ENCODE data around the gene HCN3.

HCN3 gene

DNA sequence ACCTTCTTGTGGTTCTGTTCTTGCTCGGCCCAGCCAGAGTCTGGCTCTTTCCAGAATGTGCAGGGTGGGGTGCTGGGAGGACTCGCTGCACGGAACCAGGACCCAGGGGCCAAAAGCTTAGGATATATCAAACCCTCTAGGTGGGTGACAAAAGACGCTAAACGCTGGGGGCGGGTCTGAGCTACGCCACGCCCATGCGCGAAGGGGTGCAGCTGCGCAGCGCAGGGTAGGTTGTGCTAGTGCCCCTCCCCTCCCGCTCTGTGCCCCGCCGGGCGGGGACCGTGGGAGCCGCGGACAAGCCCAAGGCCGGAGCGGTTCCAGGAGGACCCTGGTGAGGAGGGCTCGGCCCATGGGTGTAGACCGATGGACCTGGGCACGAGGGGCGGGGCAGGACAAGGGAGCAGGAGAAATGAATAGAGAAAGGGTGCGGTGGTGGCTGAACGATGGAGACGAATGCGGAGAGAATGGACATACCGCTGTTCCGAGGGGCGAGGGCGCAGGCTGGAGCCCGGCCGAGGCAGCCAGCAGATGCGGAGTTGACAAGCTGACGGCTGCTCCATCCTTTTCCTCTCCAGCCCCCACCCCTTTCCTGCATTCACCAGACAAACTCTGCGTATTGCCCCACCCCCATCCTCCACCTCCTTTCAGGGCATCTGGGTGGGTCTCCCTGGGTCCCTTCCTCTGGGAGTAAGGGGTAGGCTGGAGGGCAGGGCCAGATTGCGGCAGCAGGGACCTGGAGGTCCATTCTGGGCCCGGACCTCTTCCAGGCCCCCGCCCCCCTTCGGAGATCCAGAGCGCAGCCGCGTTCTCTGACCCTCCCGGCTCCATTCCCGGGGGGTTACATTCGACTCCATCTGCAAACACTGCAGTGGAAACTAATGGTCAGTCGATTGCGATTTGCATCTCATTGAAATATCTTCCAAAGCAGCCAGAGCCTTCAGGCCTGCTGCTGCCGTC is 43.7 kb downstream of the HCN3 start, which contains the start of gene RUSC1:
TSS of gene RUSC1 (plus strand) at position 234 of the 957 bp plus-strand sequence. CDS start 880 bp downstream, outside the sequence.
- Histone ChIP-seq H3K9ac (ENCODE audit: low read length) (peak within 1 kb of the TSS; percentile 86), H3K27me3 (replicated peaks; ENCODE audit: control insufficient read depth, insufficient read depth, low read length) (no peaks in the 10 kb centered on the region), H3K4me3 (ENCODE audit: low read length) (peak within 1 kb of the TSS; percentile 97), H3K36me3 (ENCODE audit: control insufficient read depth, insufficient read depth, low read length, severe bottlenecking) (peaks cover 41% of the 10 kb centered on the region), H3K4me1 (ENCODE audit: control insufficient read depth, insufficient read depth, low read length) (peaks cover 52% of the 10 kb centered on the region), H3K9me3 (ENCODE audit: control insufficient read depth, low read length) (no peaks in the 10 kb centered on the region)
- DNase-seq (ENCODE audit: low read depth) = peak; percentile 87

DNA sequence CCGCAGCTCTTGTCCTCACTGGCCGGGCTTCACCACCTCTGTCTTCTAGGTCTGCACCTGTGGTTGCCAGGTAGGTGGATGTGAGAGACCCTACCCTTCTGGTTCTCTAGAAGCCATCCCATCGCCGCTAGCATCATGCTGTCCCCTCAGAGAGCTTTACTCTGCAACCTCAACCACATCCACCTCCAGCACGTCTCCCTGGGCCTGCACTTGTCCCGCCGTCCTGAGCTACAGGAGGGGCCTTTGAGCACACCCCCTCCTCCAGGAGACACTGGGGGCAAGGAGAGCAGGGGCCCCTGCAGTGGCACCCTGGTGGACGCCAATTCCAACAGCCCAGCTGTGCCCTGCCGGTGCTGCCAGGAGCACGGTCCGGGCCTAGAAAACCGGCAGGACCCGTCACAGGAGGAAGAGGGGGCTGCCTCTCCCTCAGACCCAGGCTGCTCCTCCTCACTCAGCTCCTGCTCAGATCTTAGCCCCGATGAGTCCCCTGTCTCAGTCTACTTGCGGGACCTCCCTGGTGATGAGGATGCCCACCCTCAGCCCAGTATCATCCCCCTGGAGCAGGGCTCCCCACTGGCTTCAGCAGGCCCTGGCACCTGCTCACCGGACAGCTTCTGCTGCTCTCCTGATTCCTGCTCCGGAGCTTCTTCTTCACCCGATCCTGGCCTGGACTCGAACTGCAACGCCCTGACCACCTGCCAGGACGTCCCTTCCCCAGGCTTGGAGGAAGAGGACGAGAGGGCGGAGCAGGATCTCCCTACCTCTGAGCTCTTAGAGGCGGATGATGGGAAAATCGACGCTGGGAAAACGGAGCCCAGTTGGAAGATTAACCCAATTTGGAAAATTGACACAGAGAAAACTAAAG is 44.6 kb downstream of the HCN3 start:
- Histone ChIP-seq H3K9ac (ENCODE audit: low read length) (peak overlapping the region; percentile 86), H3K4me1 (ENCODE audit: control insufficient read depth, insufficient read depth, low read length) (peaks cover 53% of the 10 kb centered on the region), H3K9me3 (ENCODE audit: control insufficient read depth, low read length) (no peaks in the 10 kb centered on the region), H3K4me3 (ENCODE audit: low read length) (peak overlapping the region; percentile 97), H3K36me3 (ENCODE audit: control insufficient read depth, insufficient read depth, low read length, severe bottlenecking) (peaks cover 36% of the 10 kb centered on the region), H3K27me3 (replicated peaks; ENCODE audit: control insufficient read depth, insufficient read depth, low read length) (no peaks in the 10 kb centered on the region)
- no peak for DNase-seq (ENCODE audit: low read depth)

DNA sequence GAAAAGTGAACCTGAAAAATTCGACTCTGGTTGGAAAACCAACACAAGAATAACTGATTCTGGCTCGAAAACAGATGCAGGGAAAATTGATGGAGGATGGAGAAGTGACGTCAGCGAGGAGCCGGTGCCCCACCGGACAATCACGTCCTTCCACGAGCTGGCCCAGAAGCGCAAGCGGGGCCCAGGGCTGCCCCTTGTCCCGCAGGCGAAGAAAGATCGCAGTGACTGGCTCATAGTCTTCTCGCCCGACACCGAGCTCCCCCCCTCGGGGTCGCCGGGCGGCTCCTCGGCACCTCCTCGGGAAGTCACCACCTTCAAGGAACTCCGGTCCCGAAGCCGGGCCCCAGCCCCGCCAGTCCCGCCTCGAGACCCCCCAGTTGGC is 45.3 kb downstream of the HCN3 start:
- Histone ChIP-seq H3K9ac (ENCODE audit: low read length) (peak overlapping the region; percentile 86), H3K36me3 (ENCODE audit: control insufficient read depth, insufficient read depth, low read length, severe bottlenecking) (peaks cover 37% of the 10 kb centered on the region), H3K9me3 (ENCODE audit: control insufficient read depth, low read length) (no peaks in the 10 kb centered on the region), H3K4me3 (ENCODE audit: low read length) (peak overlapping the region; percentile 97), H3K4me1 (ENCODE audit: control insufficient read depth, insufficient read depth, low read length) (peaks cover 53% of the 10 kb centered on the region), H3K27me3 (replicated peaks; ENCODE audit: control insufficient read depth, insufficient read depth, low read length) (no peaks in the 10 kb centered on the region)
- peak; percentile 73 for DNase-seq (ENCODE audit: low read depth)

DNA sequence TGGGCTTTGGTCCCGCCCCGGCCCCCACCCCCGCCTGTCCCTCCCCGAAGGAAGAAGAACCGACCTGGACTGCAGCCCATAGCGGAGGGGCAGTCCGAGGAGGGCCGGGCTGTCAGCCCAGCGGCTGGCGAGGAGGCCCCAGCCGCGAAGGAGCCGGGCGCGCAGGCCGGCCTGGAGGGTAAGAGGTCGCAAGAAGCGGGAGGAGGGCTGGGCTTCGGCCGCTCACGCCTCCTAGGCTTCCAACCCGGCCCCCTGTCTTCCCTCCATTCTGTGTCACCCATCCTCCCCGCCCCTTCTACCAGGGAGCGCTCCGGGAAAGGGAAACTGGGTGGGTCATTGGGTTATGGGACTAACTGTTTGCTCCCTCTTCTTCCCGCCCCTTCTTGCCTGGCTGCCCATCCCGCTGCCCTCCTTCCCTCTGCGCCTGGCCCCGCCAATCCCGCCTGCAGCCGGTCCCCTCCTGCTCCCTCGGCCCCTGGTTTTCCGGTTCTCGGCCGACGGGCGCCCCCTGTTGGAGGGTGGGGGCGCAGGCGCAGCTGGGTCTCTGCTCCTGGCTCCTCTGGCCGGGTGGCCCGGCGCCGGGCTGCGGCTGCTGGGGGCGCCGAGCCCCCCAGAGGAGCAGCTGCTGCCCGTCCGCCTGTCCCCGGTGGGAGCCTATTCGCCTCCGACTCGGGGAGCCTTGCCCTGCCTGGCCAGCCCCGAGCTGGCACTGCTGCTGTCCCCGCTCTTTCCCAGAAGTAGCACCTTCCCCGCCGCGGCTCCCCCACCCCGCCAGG is 45.9 kb downstream of the HCN3 start:
- no peaks in the 10 kb centered on the region for H3K27me3 ChIP-seq (replicated peaks; ENCODE audit: control insufficient read depth, insufficient read depth, low read length)
- peak overlapping the region; percentile 97 for H3K9ac ChIP-seq (ENCODE audit: low read length)
- peaks cover 37% of the 10 kb centered on the region for H3K36me3 ChIP-seq (ENCODE audit: control insufficient read depth, insufficient read depth, low read length, severe bottlenecking)
- peak; percentile 98 for DNase-seq (ENCODE audit: low read depth)
- peak overlapping the region; percentile 97 for H3K4me3 ChIP-seq (ENCODE audit: low read length)
- peaks cover 50% of the 10 kb centered on the region for H3K4me1 ChIP-seq (ENCODE audit: control insufficient read depth, insufficient read depth, low read length)
- no peaks in the 10 kb centered on the region for H3K9me3 ChIP-seq (ENCODE audit: control insufficient read depth, low read length)

DNA sequence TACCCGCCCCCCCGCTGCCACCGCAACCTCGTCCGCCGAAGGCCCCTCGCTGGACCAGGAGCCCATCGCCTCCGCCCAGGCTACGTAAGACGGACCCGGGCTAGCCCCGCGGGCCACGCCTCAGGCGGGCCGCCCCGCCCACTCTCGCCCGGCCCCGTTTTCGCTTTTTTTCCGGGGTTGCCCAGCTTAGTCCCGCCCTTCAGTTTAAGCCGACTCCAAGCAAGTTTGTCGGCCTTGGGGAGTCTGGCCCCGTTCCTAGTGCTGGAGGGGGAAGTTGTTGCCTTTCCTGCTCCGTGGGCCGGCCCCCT is 46.4 kb downstream of the HCN3 start:
- Histone ChIP-seq H3K4me1 (ENCODE audit: control insufficient read depth, insufficient read depth, low read length) (peaks cover 49% of the 10 kb centered on the region), H3K4me3 (ENCODE audit: low read length) (peak overlapping the region; percentile 97)

DNA sequence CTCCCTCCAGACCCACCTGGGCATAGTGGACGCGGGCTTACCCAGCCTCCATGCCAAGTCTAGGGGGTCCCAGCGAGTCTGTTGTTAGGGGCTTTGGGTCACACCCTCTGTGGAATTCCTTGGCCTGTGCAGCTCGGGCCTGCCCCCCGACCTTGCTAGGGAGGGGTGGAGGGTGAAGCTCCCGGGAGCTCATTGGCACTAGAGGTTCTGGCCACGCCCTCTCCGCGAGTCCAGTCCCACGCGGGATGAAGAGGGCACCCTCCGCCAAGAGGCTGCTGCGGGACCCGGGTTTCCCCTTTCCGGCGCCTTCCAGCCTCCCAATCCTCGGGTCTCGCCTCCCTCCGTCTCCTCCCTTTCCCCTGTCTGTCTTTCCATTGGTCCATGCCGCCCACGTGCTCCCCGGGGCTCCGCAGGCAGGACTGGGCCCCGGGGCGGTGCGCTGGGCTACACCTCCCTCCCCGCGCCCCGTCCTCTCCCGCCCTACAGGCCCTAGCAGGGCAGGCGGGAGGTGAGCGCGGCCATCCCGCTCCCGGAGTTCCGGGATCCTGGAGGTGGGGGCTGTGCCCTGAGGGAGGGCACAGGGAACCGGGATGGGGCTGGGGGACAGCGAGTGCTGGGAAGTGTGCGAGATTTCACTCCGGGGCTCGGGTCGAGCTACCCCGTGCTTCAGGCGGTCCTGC is 46.9 kb downstream of the HCN3 start:
- H3K4me3 ChIP-seq (ENCODE audit: low read length) = peak overlapping the region; percentile 97
- H3K9ac ChIP-seq (ENCODE audit: low read length) = peak overlapping the region; percentile 97
- peak; percentile 99 for DNase-seq (ENCODE audit: low read depth)
- H3K9me3 ChIP-seq (ENCODE audit: control insufficient read depth, low read length) = no peaks in the 10 kb centered on the region
- H3K27me3 ChIP-seq (replicated peaks; ENCODE audit: control insufficient read depth, insufficient read depth, low read length) = no peaks in the 10 kb centered on the region
- peaks cover 46% of the 10 kb centered on the region for H3K4me1 ChIP-seq (ENCODE audit: control insufficient read depth, insufficient read depth, low read length)
- H3K36me3 ChIP-seq (ENCODE audit: control insufficient read depth, insufficient read depth, low read length, severe bottlenecking) = peaks cover 33% of the 10 kb centered on the region

More for the DNA sequence above, 46.4 kb downstream of the HCN3 start:
- no peaks in the 10 kb centered on the region for H3K27me3 ChIP-seq (replicated peaks; ENCODE audit: control insufficient read depth, insufficient read depth, low read length)
- H3K9ac ChIP-seq (ENCODE audit: low read length) = peak overlapping the region; percentile 97
- peaks cover 37% of the 10 kb centered on the region for H3K36me3 ChIP-seq (ENCODE audit: control insufficient read depth, insufficient read depth, low read length, severe bottlenecking)
- no peaks in the 10 kb centered on the region for H3K9me3 ChIP-seq (ENCODE audit: control insufficient read depth, low read length)
- peak; percentile 94 for DNase-seq (ENCODE audit: low read depth)

DNA sequence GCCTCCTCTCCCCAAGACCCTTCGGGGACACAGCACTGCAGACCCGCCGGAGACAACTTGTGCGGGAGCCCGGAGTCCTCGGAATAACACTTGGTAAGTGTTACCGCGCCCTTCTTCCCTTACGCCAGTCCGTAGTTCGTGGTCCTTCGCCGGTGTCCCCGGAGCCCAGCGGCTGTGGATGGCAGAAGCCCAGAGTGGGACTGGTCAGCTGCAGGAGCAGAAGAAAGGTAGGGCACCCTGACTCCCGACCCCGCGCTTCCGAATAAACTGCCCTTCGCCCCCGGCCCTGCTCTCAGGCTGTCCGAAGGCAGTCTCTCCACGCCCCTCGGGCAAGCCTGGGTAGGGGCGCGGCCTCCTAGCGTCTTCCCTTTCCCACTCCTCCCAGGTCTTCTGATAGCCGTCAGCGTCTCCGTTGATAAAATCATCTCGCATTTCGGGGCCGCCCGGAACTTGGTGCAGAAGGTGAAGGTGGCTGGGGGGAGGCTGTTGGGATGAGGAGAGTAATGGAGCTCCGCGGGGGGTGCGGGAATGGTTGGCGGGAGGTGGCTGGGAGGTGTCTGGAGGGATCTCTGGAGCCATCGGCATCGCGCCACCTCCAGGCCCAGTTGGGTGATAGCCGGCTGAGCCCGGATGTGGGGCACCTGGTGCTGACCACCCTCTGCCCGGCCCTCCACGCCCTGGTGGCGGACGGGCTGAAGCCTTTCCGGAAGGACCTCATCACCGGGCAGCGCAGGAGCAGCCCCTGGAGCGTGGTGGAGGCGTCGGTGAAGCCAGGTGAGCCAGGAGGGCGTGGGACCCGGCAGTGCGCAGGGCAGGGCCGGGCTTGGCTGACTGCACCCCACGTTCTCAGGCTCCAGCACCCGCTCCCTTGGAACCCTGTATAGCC is 47.7 kb downstream of the HCN3 start:
- Histone ChIP-seq H3K36me3 (ENCODE audit: control insufficient read depth, insufficient read depth, low read length, severe bottlenecking) (peaks cover 28% of the 10 kb centered on the region), H3K27me3 (replicated peaks; ENCODE audit: control insufficient read depth, insufficient read depth, low read length) (no peaks in the 10 kb centered on the region), H3K9me3 (ENCODE audit: control insufficient read depth, low read length) (no peaks in the 10 kb centered on the region), H3K9ac (ENCODE audit: low read length) (peak overlapping the region; percentile 97), H3K4me3 (ENCODE audit: low read length) (peak overlapping the region; percentile 97), H3K4me1 (ENCODE audit: control insufficient read depth, insufficient read depth, low read length) (peaks cover 38% of the 10 kb centered on the region)
- peak; percentile 57 for DNase-seq (ENCODE audit: low read depth)

DNA sequence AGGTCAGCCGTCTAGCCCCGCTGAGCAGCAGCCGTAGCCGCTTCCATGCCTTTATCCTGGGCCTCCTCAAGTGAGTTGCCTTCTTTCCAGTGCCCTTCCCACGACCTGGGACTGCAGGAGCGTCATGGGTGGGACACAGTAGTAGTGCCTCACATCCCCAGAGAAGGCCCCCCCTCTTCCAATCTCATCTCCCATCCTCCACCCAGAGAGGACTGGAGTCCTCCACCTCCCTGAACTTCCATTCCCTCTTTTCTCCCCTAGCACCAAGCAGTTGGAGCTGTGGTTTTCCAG is 48.3 kb downstream of the HCN3 start:
- Histone ChIP-seq H3K4me3 (ENCODE audit: low read length) (peak overlapping the region; percentile 97), H3K36me3 (ENCODE audit: control insufficient read depth, insufficient read depth, low read length, severe bottlenecking) (peaks cover 31% of the 10 kb centered on the region), H3K9me3 (ENCODE audit: control insufficient read depth, low read length) (no peaks in the 10 kb centered on the region), H3K27me3 (replicated peaks; ENCODE audit: control insufficient read depth, insufficient read depth, low read length) (no peaks in the 10 kb centered on the region), H3K4me1 (ENCODE audit: control insufficient read depth, insufficient read depth, low read length) (peaks cover 32% of the 10 kb centered on the region), H3K9ac (ENCODE audit: low read length) (peak overlapping the region; percentile 97)
- DNase-seq (ENCODE audit: low read depth) = no peak

DNA sequence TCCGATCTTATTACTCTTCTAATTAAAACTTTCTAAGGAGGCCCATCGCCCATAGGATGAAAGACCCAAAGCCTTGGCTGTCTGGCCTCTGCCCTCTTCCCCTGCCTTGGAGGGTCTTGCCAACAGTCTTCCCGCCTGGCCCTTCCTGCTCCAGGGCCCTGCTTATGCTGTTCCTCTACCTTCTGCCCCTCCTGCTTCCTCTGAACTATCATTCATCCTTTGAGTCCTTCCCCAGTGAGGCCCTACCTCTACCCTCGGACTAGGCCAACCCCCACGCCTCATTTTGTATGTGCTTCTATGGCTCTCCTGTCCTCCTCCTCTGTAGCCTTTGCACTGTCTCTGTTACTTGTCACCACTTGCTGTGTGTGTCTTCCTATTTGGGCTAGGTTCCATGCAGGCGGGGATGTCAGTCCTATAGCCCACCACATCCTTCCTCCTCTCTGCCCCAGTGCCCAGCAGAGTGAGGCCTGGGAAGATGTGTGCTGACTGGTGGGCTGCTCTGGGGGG is 48.8 kb downstream of the HCN3 start:
- no peak for DNase-seq (ENCODE audit: low read depth)
- Histone ChIP-seq H3K9ac (ENCODE audit: low read length) (peak overlapping the region; percentile 97), H3K9me3 (ENCODE audit: control insufficient read depth, low read length) (no peaks in the 10 kb centered on the region), H3K4me3 (ENCODE audit: low read length) (peak overlapping the region; percentile 97), H3K4me1 (ENCODE audit: control insufficient read depth, insufficient read depth, low read length) (peaks cover 28% of the 10 kb centered on the region), H3K27me3 (replicated peaks; ENCODE audit: control insufficient read depth, insufficient read depth, low read length) (no peaks in the 10 kb centered on the region), H3K36me3 (ENCODE audit: control insufficient read depth, insufficient read depth, low read length, severe bottlenecking) (peaks cover 36% of the 10 kb centered on the region)

DNA sequence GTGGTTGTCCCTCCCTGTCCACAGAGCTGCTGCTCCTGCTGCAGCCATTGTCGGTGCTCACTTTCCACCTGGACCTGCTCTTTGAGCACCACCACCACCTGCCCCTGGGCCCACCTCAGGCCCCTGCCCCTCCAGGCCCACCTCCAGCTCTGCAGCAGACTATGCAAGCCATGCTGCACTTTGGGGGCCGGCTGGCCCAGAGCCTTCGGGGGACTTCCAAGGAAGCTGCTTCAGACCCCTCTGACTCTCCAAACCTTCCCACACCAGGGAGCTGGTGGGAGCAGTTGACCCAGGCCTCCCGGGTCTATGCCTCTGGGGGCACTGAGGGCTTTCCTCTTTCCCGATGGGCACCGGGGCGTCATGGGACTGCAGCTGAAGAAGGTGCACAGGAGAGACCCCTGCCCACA is 49.4 kb downstream of the HCN3 start:
- no peaks in the 10 kb centered on the region for H3K27me3 ChIP-seq (replicated peaks; ENCODE audit: control insufficient read depth, insufficient read depth, low read length)
- H3K4me1 ChIP-seq (ENCODE audit: control insufficient read depth, insufficient read depth, low read length) = peaks cover 23% of the 10 kb centered on the region
- no peaks in the 10 kb centered on the region for H3K9me3 ChIP-seq (ENCODE audit: control insufficient read depth, low read length)
- no peak for DNase-seq (ENCODE audit: low read depth)
- H3K9ac ChIP-seq (ENCODE audit: low read length) = no peak overlapping the region
- H3K36me3 ChIP-seq (ENCODE audit: control insufficient read depth, insufficient read depth, low read length, severe bottlenecking) = peaks cover 41% of the 10 kb centered on the region
- no peak overlapping the region for H3K4me3 ChIP-seq (ENCODE audit: low read length)

All from adipocyte (in vitro differentiated cells).